HG03558 (cell line): ENCODE measurements around the gene SLC35A5.
"Not testable (repeated sequence)": the region's sequence is repeated elsewhere in the genome, so short reads cannot be mapped to it uniquely, and the experiment has no call there.

Experiments used
- ATAC-seq: cut with Tn5 transposase; IDR thresholded peaks from one replicate; pipeline ENCODE4 v1.9.1; 2021; ENCODE audit warnings: moderate number of reproducible peaks; ENCODE audit not compliant: unreplicated experiment; ENCODE audit errors: extremely low read depth

SLC35A5 gene

GRCh38 chr3:112561734-112562529, at the start of gene SLC35A5, which contains the start of gene ATG3:
Gene SLC35A5, plus strand, starts transcription at chr3:112562045. Its CDS starts 1,359 bp downstream, at chr3:112563404.
Gene ATG3, minus strand, starts transcription at chr3:112561962. Its CDS starts 434 bp downstream, at chr3:112561528.
- peak; percentile 61 for ATAC-seq

GRCh38 chr3:112512320-112512719, 49.5 kb upstream of the SLC35A5 start:
- ATAC-seq: no peak

GRCh38 chr3:112514527-112515128, 47.2 kb upstream of the SLC35A5 start:
- ATAC-seq: peak; percentile 98

- ATAC-seq: not testable (repeated sequence)
Measured at GRCh38 chr3:112518970-112519369, 42.9 kb upstream of the SLC35A5 start.

- peak; percentile 36 for ATAC-seq
Measured at GRCh38 chr3:112519424-112520001, 42.3 kb upstream of the SLC35A5 start.

GRCh38 chr3:112524127-112524526, 37.7 kb upstream of the SLC35A5 start:
- ATAC-seq: not testable (repeated sequence)

- no peak for ATAC-seq
Measured at GRCh38 chr3:112530573-112530972, 31.3 kb upstream of the SLC35A5 start.

GRCh38 chr3:112531358-112531781, 30.5 kb upstream of the SLC35A5 start:
- ATAC-seq: no peak

GRCh38 chr3:112539825-112540650, 21.8 kb upstream of the SLC35A5 start:
- ATAC-seq: peak; percentile 64

- ATAC-seq: no peak
Measured at GRCh38 chr3:112546216-112546759, 15.6 kb upstream of the SLC35A5 start.

- no peak for ATAC-seq
Measured at GRCh38 chr3:112550859-112551258, 11.0 kb upstream of the SLC35A5 start.

GRCh38 chr3:112555535-112556170, 6.2 kb upstream of the SLC35A5 start:
- ATAC-seq: no peak

GRCh38 chr3:112557976-112558375, 3.9 kb upstream of the SLC35A5 start:
- ATAC-seq: no peak

- ATAC-seq: no peak
Measured at GRCh38 chr3:112560307-112560706, 1.5 kb upstream of the SLC35A5 start.

GRCh38 chr3:112560721-112561483, 943 bp upstream of the SLC35A5 start:
- ATAC-seq: peak; percentile 3

GRCh38 chr3:112561484-112561733, 436 bp upstream of the SLC35A5 start:
- ATAC-seq: peak; percentile 21

GRCh38 chr3:112564247-112564939, 2.5 kb downstream of the SLC35A5 start:
- not testable (repeated sequence) for ATAC-seq

- ATAC-seq: no peak
Measured at GRCh38 chr3:112564940-112565305, 3.1 kb downstream of the SLC35A5 start.

GRCh38 chr3:112568642-112569041, 6.8 kb downstream of the SLC35A5 start:
- ATAC-seq: no peak
